ENCODE results near the gene CHN1. TPM values are rescaled to one million over a fixed set of nuclear protein-coding genes. Genes with fewer than 3 reads are reported as not detected.

Gene CHN1
- polyA plus RNA-seq, 4 donors = 24.7 to 28.8 (median 25.3) TPM

DNA sequence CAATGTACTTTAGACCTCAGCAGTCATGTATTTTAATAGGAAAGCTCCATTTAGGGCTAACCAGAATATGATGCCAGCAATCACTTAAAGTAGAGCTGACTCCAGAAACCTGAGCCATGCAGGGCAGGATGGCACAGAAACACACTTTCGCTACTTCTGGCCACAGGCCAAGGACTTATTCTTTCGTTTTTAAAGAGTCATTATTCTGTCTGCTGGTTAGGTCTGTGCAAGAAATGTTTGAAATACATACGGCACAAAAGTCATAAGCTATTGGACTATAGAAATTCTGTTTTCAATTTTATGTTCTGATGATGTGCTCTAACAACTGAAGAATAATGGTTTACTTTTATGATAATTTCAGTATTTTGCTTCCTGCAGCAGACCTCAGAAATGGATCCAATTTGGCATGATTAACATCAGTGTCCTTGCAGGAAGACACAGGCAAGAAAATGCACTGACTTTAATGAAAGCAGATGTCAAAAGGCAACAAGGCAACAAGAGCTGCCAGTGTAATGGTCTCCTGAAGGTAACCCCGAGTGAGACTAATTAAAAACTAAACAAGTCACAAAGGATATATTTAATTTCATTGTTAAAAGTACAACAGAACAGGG, 126.5 kb downstream of the CHN1 start:
- peak in 1 of 4 donors; percentile 14 for DNase-seq (ENCODE audit: low read depth in 4 of 4, low spot score in 3 of 4)

DNA sequence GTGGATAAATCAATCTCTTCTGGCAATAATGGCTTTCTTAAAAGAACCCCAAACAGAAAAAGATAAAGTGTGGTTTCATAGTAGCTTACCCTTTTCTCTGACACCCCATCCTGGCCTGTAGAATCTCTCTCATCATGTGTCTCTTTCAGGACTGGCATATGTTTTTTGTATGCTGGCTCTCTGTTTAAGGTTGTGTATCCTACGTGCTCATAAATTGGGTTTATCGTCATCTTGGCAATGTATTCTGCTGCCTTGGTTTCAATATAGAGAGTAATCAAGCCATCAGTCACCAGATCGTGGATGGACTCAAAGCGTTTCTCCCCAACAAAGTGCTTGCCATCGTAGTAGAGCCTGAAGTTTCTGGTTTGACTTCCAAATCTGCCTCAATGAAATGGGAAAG, 127.4 kb downstream of the CHN1 start:
- DNase-seq (ENCODE audit: low read depth in 4 of 4, low spot score in 3 of 4) = no peak

DNA sequence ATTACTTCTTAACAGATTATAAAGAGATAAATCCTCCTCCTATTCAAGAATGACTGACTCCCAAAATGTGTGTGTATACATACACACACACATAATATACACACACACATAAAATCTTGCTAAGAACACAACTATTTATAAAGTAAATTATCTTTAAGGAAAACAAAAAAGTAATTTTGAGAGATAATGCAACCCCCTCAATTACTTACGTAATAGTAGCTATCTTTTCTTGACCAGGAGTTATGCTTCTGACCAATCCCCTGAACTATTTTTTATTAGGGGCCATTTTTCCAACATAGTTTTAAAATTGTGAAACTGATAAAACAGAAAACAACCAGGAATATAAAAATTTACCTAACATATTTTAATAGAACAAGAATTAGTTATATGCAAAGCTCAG, 127.9 kb downstream of the CHN1 start:
- no peak for DNase-seq (ENCODE audit: low read depth in 4 of 4, low spot score in 3 of 4)

DNA sequence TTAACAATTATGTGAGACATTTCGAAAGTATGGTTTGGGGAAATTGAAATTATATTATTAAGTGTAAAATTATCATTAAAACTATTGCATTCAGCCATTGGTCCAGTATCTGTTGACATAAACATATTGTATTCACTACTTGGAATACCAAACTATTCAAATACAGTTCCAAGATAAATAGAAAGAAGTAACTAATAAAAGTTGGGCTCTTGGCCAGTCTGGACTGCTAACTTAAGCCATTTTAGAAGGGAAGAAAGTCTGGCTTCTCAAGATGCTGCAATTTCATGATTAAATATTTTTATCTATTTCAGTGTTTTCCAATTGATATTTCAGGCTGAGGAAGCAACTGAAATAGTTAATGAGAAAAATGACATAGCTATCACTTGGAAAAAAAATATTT, 131.1 kb downstream of the CHN1 start:
- DNase-seq (ENCODE audit: low read depth in 4 of 4, low spot score in 3 of 4) = no peak

DNA sequence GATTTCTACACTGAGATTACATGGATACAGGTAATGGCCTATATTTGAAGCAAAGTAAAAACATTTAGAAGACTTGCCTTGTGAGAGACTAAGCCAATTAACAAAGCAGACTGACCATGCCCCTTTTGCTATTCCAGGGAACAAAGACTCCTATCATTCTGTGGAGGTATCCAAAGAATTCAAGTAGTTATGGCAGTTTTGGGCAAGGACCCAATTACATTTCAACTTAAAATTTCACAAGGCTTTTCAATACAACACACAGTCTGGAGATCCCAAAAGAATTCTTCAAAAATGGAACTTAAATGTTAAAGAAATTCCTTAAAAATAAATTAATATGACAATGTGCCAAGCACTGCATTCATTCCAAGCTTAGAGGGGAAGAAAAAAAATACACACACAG, 131.7 kb downstream of the CHN1 start:
- no peak for DNase-seq (ENCODE audit: low read depth in 4 of 4, low spot score in 3 of 4)

- DNase-seq (ENCODE audit: low read depth in 4 of 4, low spot score in 3 of 4) = no peak
These were observed 134.4 kb downstream of the CHN1 start for GRCh38 chr2:174870787-174871186.

- peak in 1 of 4 donors; percentile 36 for DNase-seq (ENCODE audit: low read depth in 4 of 4, low spot score in 3 of 4)
These were observed 136.3 kb downstream of the CHN1 start for GRCh38 chr2:174868878-174869277.

DNA sequence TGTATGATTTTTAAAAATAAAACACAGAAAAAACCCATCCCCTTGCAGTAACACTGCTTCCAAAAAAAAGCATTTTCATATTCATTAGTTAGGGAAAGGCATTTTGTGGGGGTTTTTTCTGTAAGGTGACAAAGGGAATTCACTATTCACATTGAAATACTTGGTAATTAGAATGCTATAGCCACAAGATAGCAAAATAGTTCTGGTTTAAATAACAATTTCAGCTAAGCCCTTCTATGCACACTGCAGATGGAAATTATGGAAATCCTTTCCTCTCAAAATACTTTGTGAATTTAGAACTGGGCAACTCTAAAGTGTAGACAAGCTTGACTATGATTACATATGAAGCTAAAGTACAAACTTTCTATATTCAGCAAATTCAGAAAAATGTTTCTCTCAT, 138.8 kb downstream of the CHN1 start:
- DNase-seq (ENCODE audit: low read depth in 4 of 4, low spot score in 3 of 4) = no peak

DNA sequence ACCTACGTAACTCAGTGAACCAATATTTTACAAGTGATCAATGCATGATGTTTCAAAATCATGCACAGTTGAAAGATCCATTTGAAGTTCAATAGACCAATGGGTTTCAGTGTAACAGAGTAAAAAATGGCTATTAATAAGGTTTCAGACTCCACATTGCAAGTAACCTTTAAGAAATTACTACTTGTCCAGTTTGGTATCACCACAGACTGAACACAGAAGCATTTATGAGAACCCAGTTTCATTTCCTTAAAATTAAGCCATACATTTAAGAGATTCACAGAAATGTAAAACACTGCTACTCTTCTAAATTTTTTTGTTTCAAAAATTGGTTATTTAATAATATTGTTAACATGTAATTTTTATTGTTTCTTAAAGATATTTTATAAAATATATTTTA, 142.0 kb downstream of the CHN1 start:
- no peak for DNase-seq (ENCODE audit: low read depth in 4 of 4, low spot score in 3 of 4)

GRCh38 chr2:174859563-174860169, 145.5 kb downstream of the CHN1 start:
- no peak for DNase-seq (ENCODE audit: low read depth in 4 of 4, low spot score in 3 of 4)

GRCh38 chr2:174858745-174859144, 146.4 kb downstream of the CHN1 start:
- no peak for DNase-seq (ENCODE audit: low read depth in 4 of 4, low spot score in 3 of 4)

DNA sequence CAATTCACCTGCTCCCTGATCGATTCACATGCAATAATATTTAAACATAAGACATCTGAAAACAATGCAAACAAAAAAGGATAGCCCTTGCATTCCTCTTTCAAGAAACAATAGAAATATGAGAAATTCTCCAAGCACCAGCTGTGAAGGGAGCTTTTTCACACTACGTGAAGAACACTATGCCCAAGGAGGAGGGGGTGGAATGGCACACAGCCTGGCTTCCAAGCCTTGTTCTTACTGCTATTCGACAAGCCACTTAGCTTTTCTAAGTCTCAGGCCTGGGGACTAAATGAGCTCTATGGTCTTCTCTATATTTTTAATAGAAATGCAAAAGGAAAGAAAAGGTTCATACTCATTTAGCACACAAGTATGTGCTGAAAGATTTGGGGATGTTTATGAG, 148.7 kb downstream of the CHN1 start:
- no peak for DNase-seq (ENCODE audit: low read depth in 4 of 4, low spot score in 3 of 4)

GRCh38 chr2:174846941-174847938, 157.9 kb downstream of the CHN1 start:
- no peak for DNase-seq (ENCODE audit: low read depth in 4 of 4, low spot score in 3 of 4)

GRCh38 chr2:174846218-174846617, 159.0 kb downstream of the CHN1 start:
- DNase-seq (ENCODE audit: low read depth in 4 of 4, low spot score in 3 of 4) = no peak

DNA sequence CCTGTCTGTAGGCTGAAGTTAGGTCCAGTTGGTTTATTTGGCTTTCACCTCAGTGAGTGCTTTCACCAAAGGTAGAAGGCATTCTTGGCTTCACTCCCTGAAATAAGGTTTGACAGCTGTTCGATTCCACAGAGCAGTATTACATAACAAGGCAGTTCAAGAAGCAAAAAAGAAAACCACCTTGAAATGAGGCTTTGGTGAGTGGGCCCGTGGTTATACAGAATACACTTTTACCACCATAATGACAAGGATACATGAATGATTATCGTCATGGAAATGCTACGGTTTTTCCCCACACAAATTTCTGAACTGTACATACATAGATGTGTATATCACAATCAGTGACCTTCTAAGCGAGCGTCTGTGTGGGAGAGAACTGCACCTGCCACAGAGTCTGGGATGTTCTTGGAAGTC, 160.9 kb downstream of the CHN1 start:
- no peak for DNase-seq (ENCODE audit: low read depth in 4 of 4, low spot score in 3 of 4)

DNA sequence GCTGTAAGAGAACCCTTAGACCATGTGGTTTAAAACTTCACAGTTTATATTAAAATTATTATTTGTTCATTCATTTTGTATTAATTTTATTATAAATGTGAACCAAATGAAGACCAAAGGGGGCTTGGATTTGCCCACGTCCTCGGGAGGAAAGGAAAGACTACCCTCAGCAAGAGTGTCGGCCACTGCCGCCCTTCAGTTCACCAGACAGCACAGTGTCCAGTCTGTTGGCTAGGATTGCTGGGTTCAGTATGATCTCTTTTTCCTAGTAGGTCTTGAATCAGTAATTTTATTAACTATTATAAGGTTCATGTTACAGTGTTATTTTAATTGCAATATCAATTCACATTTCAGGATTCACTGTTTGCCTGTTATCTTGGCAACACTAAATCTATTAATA, 162.7 kb downstream of the CHN1 start:
- no peak for DNase-seq (ENCODE audit: low read depth in 4 of 4, low spot score in 3 of 4)

- no peak for DNase-seq (ENCODE audit: low read depth in 4 of 4, low spot score in 3 of 4)
These were observed 163.2 kb downstream of the CHN1 start for GRCh38 chr2:174841936-174842335.

DNA sequence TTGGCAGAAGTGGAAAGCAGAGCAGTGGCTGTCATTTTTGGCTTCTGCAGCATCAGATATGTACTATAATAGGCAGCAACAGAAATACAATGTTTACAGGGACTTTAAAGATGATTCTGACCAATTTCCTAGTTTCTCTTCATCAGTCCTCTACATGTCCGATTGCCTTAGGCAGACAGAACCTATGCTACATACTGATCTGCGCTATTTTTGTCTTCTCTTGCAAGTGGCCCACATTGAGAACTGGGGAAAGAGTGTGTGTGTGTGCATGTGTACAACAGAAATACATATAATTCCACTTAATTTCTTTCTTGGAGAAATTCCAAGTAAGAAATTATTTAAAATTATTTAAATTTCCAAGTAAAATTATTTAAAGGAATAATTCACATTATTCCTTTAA, 163.8 kb downstream of the CHN1 start:
- DNase-seq (ENCODE audit: low read depth in 4 of 4, low spot score in 3 of 4) = no peak

DNA sequence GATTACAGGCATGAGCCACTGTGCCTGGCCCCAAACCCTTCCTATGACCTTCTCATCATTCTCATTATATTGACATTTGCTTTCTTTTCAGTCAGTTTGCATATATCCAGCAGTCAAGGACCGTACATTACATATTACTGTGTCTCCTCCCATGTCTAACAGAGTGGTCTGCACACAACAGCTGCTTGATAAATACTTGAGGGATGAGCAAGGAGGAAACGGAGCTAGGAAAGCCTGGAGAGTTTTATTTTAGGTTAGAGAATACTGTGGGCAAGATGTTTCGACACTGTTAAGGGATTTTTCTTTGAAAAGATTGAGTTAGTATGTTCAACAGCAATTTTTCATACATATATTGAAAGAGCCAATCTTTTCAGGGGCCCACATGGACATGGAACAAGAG, 164.7 kb downstream of the CHN1 start:
- DNase-seq (ENCODE audit: low read depth in 4 of 4, low spot score in 3 of 4) = no peak

GRCh38 chr2:174839662-174840061, 165.5 kb downstream of the CHN1 start:
- DNase-seq (ENCODE audit: low read depth in 4 of 4, low spot score in 3 of 4) = no peak

GRCh38 chr2:174836995-174837390, 168.2 kb downstream of the CHN1 start:
- no peak for DNase-seq (ENCODE audit: low read depth in 4 of 4, low spot score in 3 of 4)
